GM12801 (cell line): Measurements from ENCODE around the gene RNASE7.

Experiments used
- TF ChIP-seq, protein P1 (sequence below): IDR thresholded peaks from one replicate; pipeline ENCODE4 v1.5.1; 2011; ENCODE audit warnings: control low read depth; ENCODE audit not compliant: insufficient read length; ENCODE audit errors: extremely low read depth

RNASE7 gene, protein sequence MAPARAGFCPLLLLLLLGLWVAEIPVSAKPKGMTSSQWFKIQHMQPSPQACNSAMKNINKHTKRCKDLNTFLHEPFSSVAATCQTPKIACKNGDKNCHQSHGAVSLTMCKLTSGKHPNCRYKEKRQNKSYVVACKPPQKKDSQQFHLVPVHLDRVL

DNA sequence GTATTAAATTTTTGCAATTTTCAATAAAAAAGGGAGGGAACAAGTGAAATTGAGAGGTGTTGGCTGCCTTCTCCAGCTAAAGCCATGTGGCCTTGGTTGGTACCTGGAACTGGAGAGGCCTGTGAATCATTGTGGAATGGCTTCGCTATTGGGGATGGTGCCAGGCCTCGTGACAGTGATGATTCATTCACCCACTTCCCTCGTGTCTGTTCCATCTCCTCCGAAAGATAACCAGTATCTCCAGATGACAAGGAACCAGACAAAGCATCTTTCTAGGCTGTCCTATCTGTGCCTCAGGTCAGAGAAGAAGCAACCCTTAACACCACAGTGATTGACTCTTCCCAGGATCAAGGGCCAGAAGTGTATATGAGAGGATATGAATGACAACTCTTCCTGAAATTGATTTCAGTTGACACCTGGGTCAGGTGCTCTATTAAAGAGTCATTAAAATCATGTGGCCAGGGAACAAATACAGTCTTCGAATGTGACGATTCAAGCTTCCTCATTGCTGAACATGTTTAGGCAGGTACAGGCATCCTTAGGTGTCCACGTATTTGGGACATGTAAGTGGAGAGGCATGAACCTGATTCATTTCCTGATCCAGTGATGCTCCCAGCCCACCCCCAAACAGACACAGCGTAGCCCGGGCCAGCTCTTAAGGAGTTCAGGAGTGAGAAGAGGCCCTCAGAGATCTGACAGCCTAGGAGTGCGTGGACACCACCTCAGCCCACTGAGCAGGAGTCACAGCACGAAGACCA, at the start of gene RNASE7:
Gene RNASE7, plus strand, starts transcription at position 687 of the 758 bp plus-strand sequence. CDS start 631 bp downstream, outside the sequence.
- TF ChIP-seq, protein P1, sequence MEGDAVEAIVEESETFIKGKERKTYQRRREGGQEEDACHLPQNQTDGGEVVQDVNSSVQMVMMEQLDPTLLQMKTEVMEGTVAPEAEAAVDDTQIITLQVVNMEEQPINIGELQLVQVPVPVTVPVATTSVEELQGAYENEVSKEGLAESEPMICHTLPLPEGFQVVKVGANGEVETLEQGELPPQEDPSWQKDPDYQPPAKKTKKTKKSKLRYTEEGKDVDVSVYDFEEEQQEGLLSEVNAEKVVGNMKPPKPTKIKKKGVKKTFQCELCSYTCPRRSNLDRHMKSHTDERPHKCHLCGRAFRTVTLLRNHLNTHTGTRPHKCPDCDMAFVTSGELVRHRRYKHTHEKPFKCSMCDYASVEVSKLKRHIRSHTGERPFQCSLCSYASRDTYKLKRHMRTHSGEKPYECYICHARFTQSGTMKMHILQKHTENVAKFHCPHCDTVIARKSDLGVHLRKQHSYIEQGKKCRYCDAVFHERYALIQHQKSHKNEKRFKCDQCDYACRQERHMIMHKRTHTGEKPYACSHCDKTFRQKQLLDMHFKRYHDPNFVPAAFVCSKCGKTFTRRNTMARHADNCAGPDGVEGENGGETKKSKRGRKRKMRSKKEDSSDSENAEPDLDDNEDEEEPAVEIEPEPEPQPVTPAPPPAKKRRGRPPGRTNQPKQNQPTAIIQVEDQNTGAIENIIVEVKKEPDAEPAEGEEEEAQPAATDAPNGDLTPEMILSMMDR, result no peak

DNA sequence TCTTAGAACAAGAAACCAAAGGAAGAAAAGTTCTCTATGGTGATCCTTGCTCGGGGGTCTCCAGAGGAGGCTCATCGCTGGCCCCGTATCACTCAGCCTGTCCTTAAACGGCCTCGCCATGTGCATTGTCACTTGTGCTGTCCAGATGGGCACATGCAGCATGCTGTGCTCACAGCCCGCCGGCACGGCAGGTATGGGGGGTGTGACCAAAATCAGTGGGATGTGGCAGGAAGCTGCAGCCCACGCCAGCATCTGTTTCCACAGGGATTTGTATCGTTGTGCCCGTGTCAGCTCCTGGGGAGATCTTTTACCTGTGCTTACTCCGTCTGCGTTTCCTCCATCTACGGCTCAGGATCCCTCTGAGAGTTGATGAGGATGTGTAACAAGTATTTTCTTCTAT, 45.6 kb upstream of the RNASE7 start:
- TF ChIP-seq, protein P1, result no peak

DNA sequence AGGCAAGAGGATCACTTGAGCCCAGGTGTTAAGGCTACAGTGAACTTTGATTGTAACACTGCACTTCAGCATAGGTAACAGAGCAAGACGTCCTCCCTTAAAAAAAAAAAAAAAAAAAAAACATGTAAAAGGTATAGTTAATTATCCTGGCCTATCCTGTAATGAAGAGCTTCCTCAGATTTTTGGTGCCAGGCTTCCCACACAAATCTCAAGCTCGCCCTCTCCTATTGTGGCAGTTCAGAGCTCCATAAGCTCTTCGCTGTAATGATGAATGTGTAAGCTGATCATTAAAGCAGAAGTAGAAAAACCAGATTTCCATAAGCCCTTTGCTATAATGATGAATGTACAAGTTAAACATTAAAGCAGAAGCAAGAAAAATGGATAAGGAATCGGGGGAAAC, 45.0 kb upstream of the RNASE7 start:
- TF ChIP-seq, protein P1, result no peak

- TF ChIP-seq, protein P1, result no peak
Observed at GRCh38 chr14:20997564-20997963, 44.6 kb upstream of the RNASE7 start.

DNA sequence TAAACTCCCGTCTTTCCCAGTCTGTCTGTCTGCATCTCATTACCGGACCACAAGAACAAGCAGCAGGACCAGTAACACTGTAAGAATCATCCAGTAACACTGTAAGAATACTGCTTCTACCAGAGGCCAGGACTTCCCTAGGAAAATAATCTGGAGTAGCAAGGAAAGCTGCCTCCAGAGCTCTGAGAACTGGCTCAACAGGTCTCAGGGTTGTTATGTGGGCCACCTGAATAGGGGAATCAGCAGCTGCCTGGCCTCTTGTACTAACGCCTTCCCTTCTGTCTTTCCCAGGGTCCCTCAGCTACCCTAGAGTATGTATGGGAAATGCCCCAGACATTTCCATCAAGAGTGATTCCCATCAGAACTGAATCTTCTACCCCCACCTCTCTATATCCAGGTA, 44.0 kb upstream of the RNASE7 start:
- TF ChIP-seq, protein P1, result no peak

DNA sequence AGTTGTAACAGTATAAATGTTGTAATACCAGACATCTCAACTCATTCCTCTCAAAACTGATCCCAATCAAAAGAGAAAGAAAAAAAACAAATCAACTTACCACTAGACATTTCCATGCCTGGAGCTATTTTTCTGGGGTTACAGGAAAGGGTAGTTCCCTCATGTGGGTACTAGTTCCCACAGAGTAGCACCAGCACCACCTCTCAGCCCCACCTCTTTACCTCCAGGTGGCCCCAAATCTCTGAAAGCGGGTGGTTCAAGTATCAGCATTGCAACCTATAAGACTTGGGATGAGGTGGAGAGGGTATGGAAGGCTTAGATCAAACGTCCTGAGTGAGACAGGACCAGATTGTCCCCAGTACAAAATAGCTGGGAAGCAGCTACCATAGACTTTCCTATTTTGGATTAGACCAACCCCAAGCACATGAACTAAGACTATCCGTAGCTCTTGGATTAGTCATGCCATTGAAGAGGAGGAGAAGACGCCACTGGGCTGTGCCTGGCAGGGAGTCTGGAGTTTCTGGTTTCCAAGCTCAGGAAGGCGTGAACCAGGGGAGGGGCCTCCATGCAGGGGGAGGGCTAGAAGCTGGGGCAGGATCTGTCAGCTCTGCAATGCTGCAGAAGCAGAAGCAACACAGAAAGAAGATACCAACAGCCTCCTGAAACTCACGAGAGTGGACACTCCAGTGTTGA, 43.3 kb upstream of the RNASE7 start, which contains the start of gene SLC39A2:
Gene SLC39A2, plus strand, starts transcription at position 620 of the 693 bp plus-strand sequence. CDS start 154 bp downstream, outside the sequence.
- TF ChIP-seq, protein P1, result no peak

GRCh38 chr14:20999591-20999990, 42.6 kb upstream of the RNASE7 start:
- TF ChIP-seq, protein P1, result no peak
